ENCODE measurements around the gene NAE1. TPM values are rescaled to one million over a fixed set of nuclear protein-coding genes. Genes with fewer than 3 reads are reported as not detected.
A peak's percentile ranks its signal among the peaks of the same experiment; 100 is the strongest.

Gene NAE1
- total RNA-seq (10 to 100 TPM; 19.3 to 26.7 (median 21.2) TPM), polyA plus RNA-seq (10 to 100 TPM; 20.4 to 29.8 TPM)

DNA sequence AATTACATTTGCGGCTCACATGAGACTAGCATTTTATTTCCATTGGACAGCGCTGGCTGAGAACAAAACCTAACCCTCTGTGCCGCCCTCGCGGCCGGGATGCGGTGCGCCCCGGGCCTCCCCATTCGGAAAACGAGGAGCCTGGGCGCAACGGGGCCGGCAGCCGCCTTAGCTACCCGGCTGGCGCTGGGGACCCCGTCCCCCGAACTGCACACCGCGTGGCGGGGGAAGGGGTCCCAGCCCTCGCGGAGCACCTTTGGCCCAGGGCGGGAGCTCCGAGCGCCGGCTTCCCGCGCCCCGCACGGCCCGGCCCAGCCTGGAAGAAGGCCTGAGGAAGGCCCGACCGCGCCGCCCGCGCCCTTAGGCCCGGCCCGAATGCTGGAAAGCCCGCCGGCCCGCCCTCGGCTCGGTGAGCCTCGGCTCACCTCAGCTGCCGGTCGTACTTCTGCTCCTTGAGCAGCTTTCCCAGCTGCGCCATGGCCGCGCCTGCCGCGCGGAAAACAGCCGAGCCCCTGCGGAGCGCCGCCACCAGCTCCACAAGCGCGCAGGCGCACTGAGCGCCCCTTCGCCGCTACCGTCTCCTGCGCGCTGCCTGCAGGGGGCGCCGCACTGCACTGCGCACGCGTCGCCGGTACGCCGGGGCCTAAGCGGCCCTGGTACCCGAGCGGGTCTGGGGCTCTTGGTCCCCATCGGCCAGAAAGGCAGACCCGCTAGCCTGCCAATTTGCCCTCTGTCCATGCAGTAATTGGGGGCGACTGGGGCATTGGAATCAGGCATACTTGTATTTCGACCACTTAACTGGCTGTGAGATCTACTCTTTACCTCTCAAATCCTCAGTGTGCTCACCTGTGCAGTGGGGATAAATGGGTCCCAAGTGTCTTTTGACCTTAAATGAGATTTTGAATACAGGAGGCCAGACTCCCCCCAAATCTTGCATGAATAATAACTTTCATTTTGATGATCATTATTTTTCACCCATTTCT, at the start of gene NAE1:
NAE1 (minus strand) TSS at position 555 of the 983 bp plus-strand sequence; CDS start at position 478, 77 bp downstream.
- DNase-seq, result peak; percentile 77 to 97 (median 90)
- Histone ChIP-seq H3K27me3 (no peaks in the 10 kb centered on the region), H3K36me3 (peaks cover 0 to under 1% (median 0%) of the 10 kb centered on the region in 3 donors), H3K4me3 (peak within 1 kb of the TSS; percentile 47 to 78 (median 70)), H3K9me3 (no peaks in the 10 kb centered on the region), H3K4me1 (peaks cover 0 to 10% (median 3%) of the 10 kb centered on the region in 3 donors), H3K27ac (peak within 1 kb of the TSS; percentile 67 to 85 (median 79))
- intact Hi-C loops (cut with DNase I), result no loop called here
- TF ChIP-seq CTCF (IDR thresholded peaks at IDR 0.05), result peak; percentile 97 to 99 (median 98)
- no peak for FAIRE-seq
- peak; percentile 98 to 99 (median 98) for ATAC-seq
- WGBS, 2 donors, result 1% methylated on average over 68 to 84 of the region's 84 CpGs

DNA sequence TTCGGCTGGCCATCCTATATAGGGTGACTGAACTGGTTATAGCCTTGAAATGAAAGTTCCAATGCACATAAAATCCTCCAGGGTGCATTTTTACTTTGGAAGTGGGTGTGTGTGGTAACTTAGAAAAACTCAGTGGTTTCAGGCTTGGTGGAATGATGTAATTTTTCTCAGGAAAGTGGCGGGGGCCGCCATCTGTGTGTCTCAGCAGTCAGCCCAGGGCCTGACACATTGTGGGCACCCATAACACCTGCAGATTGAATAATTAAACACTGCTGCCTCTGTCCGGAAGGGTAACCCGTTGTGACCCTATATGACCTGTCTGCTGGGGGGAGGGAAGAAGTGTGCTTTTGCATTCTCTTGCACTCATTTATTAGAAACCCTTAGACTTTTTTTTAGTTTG, 47.3 kb upstream of the NAE1 start:
- ATAC-seq, result peak in 2 of 4 donors; percentile 2 to 14
- Histone ChIP-seq H3K27me3 (no peaks in the 10 kb centered on the region), H3K27ac (peak overlapping the region in 2 of 4 donors; percentile 18 to 22), H3K4me3 (no peak overlapping the region), H3K9me3 (no peaks in the 10 kb centered on the region), H3K4me1 (peaks cover 6 to 14% (median 7%) of the 10 kb centered on the region in 3 donors), H3K36me3 (no peaks in the 10 kb centered on the region)
- TF ChIP-seq CTCF (IDR thresholded peaks at IDR 0.05), result no peak
- FAIRE-seq, result no peak
- WGBS, 2 donors, result 14 to 17% methylated on average over 5 of the region's 5 CpGs
- DNase-seq, result peak in 3 of 6 donors; percentile 57 to 64 (median 57)
- intact Hi-C loops (cut with DNase I), result no loop called here

DNA sequence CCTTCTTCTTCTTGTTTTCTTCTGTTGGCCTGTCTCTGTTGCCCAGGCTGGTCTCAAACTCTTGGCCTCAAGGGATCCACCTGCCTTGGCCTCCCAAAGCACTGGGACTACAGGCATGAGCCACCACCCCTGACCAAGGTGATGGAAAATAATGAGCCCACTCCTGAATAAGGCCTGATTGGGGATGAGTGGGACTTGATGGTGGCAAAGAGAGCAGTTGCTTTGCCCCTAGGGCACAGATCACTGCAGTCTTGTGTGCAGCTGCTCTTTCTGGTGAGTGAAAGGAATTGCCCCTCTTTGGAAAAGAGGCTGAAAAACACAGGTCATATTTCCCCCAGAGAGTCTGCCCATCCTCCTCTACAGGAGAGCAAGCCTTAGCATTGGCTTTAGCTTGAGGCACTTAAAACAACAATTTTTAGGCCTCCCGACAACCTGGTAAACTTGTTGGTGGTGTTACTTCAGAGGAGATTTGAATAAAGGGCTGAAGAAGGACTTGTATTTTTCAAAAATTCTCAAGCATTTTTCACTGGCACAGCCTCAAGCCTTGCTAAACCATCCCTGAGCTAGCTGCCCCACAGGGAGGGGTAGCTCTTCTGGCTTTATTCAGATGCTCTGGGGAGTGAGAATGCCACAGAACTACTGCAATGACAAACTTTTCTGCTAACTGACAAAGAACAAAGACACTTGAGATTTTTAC, 43.5 kb upstream of the NAE1 start:
- intact Hi-C loops (cut with DNase I), result loop anchor here in 1 of 3 donors (5.0 kb wide), 1 partner anchor 147 kb away; no protein-coding TSS in a partner anchor
- no peaks in the 10 kb centered on the region for H3K27me3 ChIP-seq
- no peaks in the 10 kb centered on the region for H3K36me3 ChIP-seq
- no peak overlapping the region for H3K27ac ChIP-seq
- H3K9me3 ChIP-seq, result no peaks in the 10 kb centered on the region
- FAIRE-seq (no peak), DNase-seq (no peak), ATAC-seq (no peak)
- WGBS, 2 donors, result 92 to 95% methylated on average over 1 of the region's 1 CpG
- no peak overlapping the region for H3K4me3 ChIP-seq
- no peak for TF ChIP-seq CTCF (IDR thresholded peaks at IDR 0.05)
- H3K4me1 ChIP-seq, result peaks cover 6 to 16% (median 6%) of the 10 kb centered on the region in 3 donors

- intact Hi-C loops (cut with DNase I), result loop anchor here in 1 of 3 donors (5.0 kb wide), 1 partner anchor 146 kb away; no protein-coding TSS in a partner anchor
- ATAC-seq, result no peak
- no peak for TF ChIP-seq CTCF (IDR thresholded peaks at IDR 0.05)
- no peak for FAIRE-seq
- peaks cover 6 to 16% (median 6%) of the 10 kb centered on the region in 3 donors for H3K4me1 ChIP-seq
- no peaks in the 10 kb centered on the region for H3K9me3 ChIP-seq
- H3K36me3 ChIP-seq, result no peaks in the 10 kb centered on the region
- H3K27me3 ChIP-seq, result no peaks in the 10 kb centered on the region
- peak in 1 of 6 donors; percentile 42 for DNase-seq
- H3K27ac ChIP-seq, result no peak overlapping the region
- no peak overlapping the region for H3K4me3 ChIP-seq
Measured at GRCh38 chr16:66873685-66874055, 42.9 kb upstream of the NAE1 start.
